Measurements from ENCODE around the gene ADD3. TPM values are rescaled to one million over a fixed set of nuclear protein-coding genes. Genes with fewer than 3 reads are reported as not detected.

The ADD3 gene
- total and polyA plus RNA-seq, 10 of the 15 experiments (the other 5 are each of a cell fraction or from before 2014, with no cell fraction given): 27.3 to 129 (median 67.8) TPM

- Histone ChIP-seq H3K9ac (ENCODE audit: control insufficient read depth, insufficient read depth, low read length) (no peak overlapping the region), H3K79me2 (ENCODE audit: control insufficient read depth, insufficient read depth, low read length) (no peaks in the 10 kb centered on the region), H3K4me3 (no peak overlapping the region), H2AFZ (ENCODE audit: control insufficient read depth, low read depth, low read length) (no peak overlapping the region), H3K36me3 (ENCODE audit: control insufficient read depth in 2 of 2, insufficient read depth in 2 of 2, low read length in 1 of 2) (no peaks in the 10 kb centered on the region), H3K27ac (ENCODE audit: control insufficient read depth, insufficient read depth) (no peak overlapping the region), H3K27me3 (replicated peaks in 1 of 2; ENCODE audit: control insufficient read depth in 2 of 2, insufficient read depth in 2 of 2, low read length in 1 of 2) (peaks cover 0 to 5% of the 10 kb centered on the region in 2 experiments; a peak in 2 of 4 replicates), H4K20me1 (ENCODE audit: control insufficient read depth, insufficient read depth) (no peaks in the 10 kb centered on the region), H3K4me1 (ENCODE audit: control insufficient read depth, insufficient read depth, low read length) (peaks cover 10% of the 10 kb centered on the region), H3K9me3 (replicated peaks; ENCODE audit: control insufficient read depth, insufficient read depth, low read length) (no peaks in the 10 kb centered on the region), H3K4me2 (ENCODE audit: control insufficient read depth, insufficient read depth) (no peak overlapping the region)
- CTCF ChIA-PET: interaction anchor here (0.6 to 0.9 kb wide), 2 partner anchors 23 to 491 kb away, joined by 3 read pairs; no protein-coding TSS in a partner anchor
- FAIRE-seq (no peak), DNase-seq (ENCODE audit: low read depth, low spot score) (no peak), ATAC-seq (no peak)
- intact Hi-C loops (cut with micrococcal nuclease; ENCODE audit: unreplicated experiment): no loop called here
- POLR2A ChIA-PET: no interaction called here
- RAD21 ChIA-PET (ENCODE audit: unreplicated experiment): no interaction called here
- TF ChIP-seq YY1 (IDR thresholded peaks at IDR 0.05; ENCODE audit: low read depth, low read length) (no peak), LARP7 (IDR thresholded peaks at IDR 0.05) (no peak), NRF1 (conservative IDR thresholded peaks at IDR 0.05; ENCODE audit: low read depth, low read length) (no peak), TAF1 (IDR thresholded peaks at IDR 0.05; ENCODE audit: borderline replicate concordance, low read depth, low read length) (no peak), HCFC1 (IDR thresholded peaks at IDR 0.05; ENCODE audit: low read length) (no peak), KDM1A (IDR thresholded peaks at IDR 0.05; ENCODE audit: borderline replicate concordance) (no peak), ASH2L (IDR thresholded peaks at IDR 0.05; ENCODE audit: borderline replicate concordance, low read depth) (no peak), GABPA (IDR thresholded peaks at IDR 0.05; ENCODE audit: low read depth) (no peak), BCL3 (IDR thresholded peaks at IDR 0.05; ENCODE audit: borderline replicate concordance, insufficient read depth, low read depth, low read length, poor library complexity, severe bottlenecking) (no peak), CREB1 (IDR thresholded peaks at IDR 0.05; ENCODE audit: low read depth) (no peak)
- TF ChIP-seq, protein P1, sequence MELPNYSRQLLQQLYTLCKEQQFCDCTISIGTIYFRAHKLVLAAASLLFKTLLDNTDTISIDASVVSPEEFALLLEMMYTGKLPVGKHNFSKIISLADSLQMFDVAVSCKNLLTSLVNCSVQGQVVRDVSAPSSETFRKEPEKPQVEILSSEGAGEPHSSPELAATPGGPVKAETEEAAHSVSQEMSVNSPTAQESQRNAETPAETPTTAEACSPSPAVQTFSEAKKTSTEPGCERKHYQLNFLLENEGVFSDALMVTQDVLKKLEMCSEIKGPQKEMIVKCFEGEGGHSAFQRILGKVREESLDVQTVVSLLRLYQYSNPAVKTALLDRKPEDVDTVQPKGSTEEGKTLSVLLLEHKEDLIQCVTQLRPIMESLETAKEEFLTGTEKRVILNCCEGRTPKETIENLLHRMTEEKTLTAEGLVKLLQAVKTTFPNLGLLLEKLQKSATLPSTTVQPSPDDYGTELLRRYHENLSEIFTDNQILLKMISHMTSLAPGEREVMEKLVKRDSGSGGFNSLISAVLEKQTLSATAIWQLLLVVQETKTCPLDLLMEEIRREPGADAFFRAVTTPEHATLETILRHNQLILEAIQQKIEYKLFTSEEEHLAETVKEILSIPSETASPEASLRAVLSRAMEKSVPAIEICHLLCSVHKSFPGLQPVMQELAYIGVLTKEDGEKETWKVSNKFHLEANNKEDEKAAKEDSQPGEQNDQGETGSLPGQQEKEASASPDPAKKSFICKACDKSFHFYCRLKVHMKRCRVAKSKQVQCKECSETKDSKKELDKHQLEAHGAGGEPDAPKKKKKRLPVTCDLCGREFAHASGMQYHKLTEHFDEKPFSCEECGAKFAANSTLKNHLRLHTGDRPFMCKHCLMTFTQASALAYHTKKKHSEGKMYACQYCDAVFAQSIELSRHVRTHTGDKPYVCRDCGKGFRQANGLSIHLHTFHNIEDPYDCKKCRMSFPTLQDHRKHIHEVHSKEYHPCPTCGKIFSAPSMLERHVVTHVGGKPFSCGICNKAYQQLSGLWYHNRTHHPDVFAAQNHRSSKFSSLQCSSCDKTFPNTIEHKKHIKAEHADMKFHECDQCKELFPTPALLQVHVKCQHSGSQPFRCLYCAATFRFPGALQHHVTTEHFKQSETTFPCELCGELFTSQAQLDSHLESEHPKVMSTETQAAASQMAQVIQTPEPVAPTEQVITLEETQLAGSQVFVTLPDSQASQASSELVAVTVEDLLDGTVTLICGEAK (IDR thresholded peaks at IDR 0.05; ENCODE audit: borderline replicate concordance): no peak
- TF ChIP-seq, protein P2, sequence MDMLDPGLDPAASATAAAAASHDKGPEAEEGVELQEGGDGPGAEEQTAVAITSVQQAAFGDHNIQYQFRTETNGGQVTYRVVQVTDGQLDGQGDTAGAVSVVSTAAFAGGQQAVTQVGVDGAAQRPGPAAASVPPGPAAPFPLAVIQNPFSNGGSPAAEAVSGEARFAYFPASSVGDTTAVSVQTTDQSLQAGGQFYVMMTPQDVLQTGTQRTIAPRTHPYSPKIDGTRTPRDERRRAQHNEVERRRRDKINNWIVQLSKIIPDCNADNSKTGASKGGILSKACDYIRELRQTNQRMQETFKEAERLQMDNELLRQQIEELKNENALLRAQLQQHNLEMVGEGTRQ (IDR thresholded peaks at IDR 0.05; ENCODE audit: borderline replicate concordance, low read depth, low read length): no peak
- SMC1A ChIA-PET (ENCODE audit: uncharacterized antibody, unreplicated experiment): interaction anchor here (0.6 to 0.8 kb wide), 2 partner anchors 52 to 118 kb away, joined by 3 read pairs; no protein-coding TSS in a partner anchor
- BruUV-seq (replicated peaks): no TSS peak
- in situ Hi-C loops (cut with MboI): no loop called here
Observed at GRCh38 chr10:110160522-110160921, 152.7 kb downstream of the ADD3 start.

Measured in GM12878 (cell line).